Natural killer cell (primary cell): ENCODE results near the gene GJC1. TPM values are rescaled to one million over a fixed set of nuclear protein-coding genes. Genes with fewer than 3 reads are reported as not detected.

Experiments used
- ATAC-seq, 3 donors: fragments of 150-1000 bp in 2 of 3; fragments of 200-7000 bp in 1 of 3; cut with Tn5 transposase; 1 replicate in 1 of 3; 2 replicates in 2 of 3; pipeline ENCODE4 v1.10.0; 2021; ENCODE audit warnings: mild to moderate bottlenecking in 2 of 3, moderate library complexity in 2 of 3
- DNase-seq, 2 donors: peaks; one replicate each; pipeline versions ENCODE4 v3.0.0 to v3.0.0-alpha.2; 2013 to 2021; ENCODE audit warnings: mixed read lengths in 1 of 2
- H3K27ac ChIP-seq: one replicate; pipeline ENCODE4 v1.5.1; 2013; ENCODE audit warnings: mild to moderate bottlenecking, low read length
- H3K27me3 ChIP-seq: one replicate; pipeline ENCODE4 v1.6.1; 2013; ENCODE audit warnings: low read length; ENCODE audit not compliant: control insufficient read depth, insufficient read depth
- H3K36me3 ChIP-seq: one replicate; pipeline ENCODE4 v1.6.1; 2013; ENCODE audit warnings: low read length; ENCODE audit not compliant: control insufficient read depth, insufficient read depth
- H3K4me1 ChIP-seq: one replicate; pipeline ENCODE4 v1.6.1; 2013; ENCODE audit warnings: low read length; ENCODE audit not compliant: control insufficient read depth, insufficient read depth
- H3K4me3 ChIP-seq: one replicate; pipeline ENCODE4 v1.5.1; 2013; ENCODE audit warnings: low read length
- H3K9me3 ChIP-seq: one replicate; pipeline ENCODE4 v1.6.1; 2013; ENCODE audit warnings: low read length; ENCODE audit not compliant: control insufficient read depth, insufficient read depth
- H3K27ac Mint-ChIP-seq, 2 donors: one replicate each; pipeline ENCODE4 v1.8.0; 2022; ENCODE audit warnings: mild to moderate bottlenecking in 2 of 2, mixed read lengths in 2 of 2, moderate library complexity in 1 of 2
- H3K27me3 Mint-ChIP-seq, 2 donors: one replicate each; pipeline ENCODE4 v1.8.0; 2022; ENCODE audit warnings: low read depth in 2 of 2, mixed read lengths in 2 of 2
- H3K36me3 Mint-ChIP-seq: one replicate; pipeline ENCODE4 v1.8.0; 2022; ENCODE audit warnings: mixed read lengths
- H3K4me1 Mint-ChIP-seq, 2 donors: one replicate each; pipeline ENCODE4 v1.8.0; 2022; ENCODE audit warnings: mixed read lengths in 2 of 2
- H3K4me3 Mint-ChIP-seq: one replicate; pipeline ENCODE4 v1.8.0; 2022; ENCODE audit warnings: mild to moderate bottlenecking, moderate library complexity, mixed read lengths
- H3K9me3 Mint-ChIP-seq, 2 donors: one replicate each; pipeline ENCODE4 v1.8.0; 2022; ENCODE audit warnings: mixed read lengths in 2 of 2
- WGBS: methylation state at CpG from one replicate; pipeline ENCODE4 v1.1.7; 2013; ENCODE audit warnings: missing lambda C conversion rate; ENCODE audit not compliant: insufficient coverage; 5-methylcytosine and 5-hydroxymethylcytosine counted together
- intact Hi-C: fragments of 100-400 bp; cut with micrococcal nuclease; formaldehyde crosslinking; loops from one replicate; pipeline ENCODE4 v1.14.2; 2022
- total RNA-seq, 4 donors: library from RNA; stranded (reverse); fragments of 120-200 nt in 1 of 4; gene quantifications; one replicate each; pipeline versions ENCODE4 v1.2.3 to v1.2.4, GENCODE V29; 2013 to 2022
- TF ChIP-seq, protein P1 (sequence below): fragments of 200-600 bp; IDR thresholded peaks from one replicate; pipeline ENCODE4 v1.8.0; 2022; ENCODE audit warnings: antibody characterized with exemption

GJC1 gene
- total RNA-seq, 3 donors from 2014 or later (not counting 1 experiment from before 2014, with no cell fraction given): 0.16 TPM; not detected in 2

DNA sequence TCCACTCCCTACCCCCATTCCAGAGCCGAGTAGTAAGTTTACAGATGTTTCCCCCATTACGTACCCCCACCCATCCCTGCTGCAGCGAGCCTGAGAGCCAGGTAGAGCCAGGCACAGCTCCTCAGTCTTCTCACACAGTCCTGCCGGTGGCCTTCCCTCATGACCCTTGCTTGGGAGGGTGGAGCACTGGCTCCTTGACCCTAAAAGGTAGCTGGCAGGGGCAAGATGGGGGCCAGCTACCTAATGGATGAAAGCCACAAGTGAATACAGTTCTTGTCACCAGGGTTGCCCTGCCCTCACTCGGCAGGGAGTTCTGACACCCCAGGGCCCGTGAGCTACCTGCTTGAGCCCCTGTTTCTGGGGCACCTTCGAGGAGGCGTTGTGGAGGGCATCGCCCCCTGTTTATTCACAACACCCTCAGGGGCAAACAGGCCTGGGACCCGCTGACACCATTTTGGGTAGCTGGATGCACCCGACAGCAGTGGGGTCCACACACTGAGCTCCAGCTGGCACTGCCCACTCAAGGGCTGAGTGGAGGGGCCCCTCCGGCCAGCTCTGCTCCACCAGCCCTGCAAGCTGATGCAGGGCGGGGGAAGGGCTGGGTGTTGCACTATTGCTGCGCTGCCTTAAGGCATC lies 49.1 kb downstream of the GJC1 start:
- intact Hi-C loops: no loop called here
- no peak for DNase-seq

DNA sequence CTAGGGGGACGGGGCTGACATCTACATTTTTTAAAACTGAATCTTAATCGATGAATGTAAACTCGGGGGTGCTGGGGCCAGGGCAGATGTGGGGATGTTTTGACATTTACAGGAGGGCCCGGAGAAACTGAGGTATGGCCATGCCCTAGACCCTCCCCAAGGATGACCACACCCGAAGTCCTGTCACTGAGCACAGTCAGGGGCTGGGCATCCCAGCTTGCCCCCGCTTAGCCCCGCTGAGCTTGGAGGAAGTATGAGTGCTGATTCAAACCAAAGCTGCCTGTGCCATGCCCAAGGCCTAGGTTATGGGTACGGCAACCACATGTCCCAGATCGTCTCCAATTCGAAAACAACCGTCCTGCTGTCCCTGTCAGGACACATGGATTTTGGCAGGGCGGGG lies 49.9 kb downstream of the GJC1 start:
- Histone ChIP-seq H3K27ac (no peak overlapping the region), H3K27me3 (peaks cover 2% of the 10 kb centered on the region), H3K4me3 (no peak overlapping the region), H3K4me1 (peaks cover 22% of the 10 kb centered on the region), H3K9me3 (no peaks in the 10 kb centered on the region), H3K36me3 (no peaks in the 10 kb centered on the region)
- Mint-ChIP-seq H3K36me3 (no peaks in the 10 kb centered on the region), H3K27me3 (peaks cover 0 to 9% of the 10 kb centered on the region in 2 donors), H3K4me1 (peaks cover 0 to 22% of the 10 kb centered on the region in 2 donors), H3K27ac (no peak overlapping the region), H3K4me3 (no peak overlapping the region), H3K9me3 (no peaks in the 10 kb centered on the region)
- TF ChIP-seq, protein P1, sequence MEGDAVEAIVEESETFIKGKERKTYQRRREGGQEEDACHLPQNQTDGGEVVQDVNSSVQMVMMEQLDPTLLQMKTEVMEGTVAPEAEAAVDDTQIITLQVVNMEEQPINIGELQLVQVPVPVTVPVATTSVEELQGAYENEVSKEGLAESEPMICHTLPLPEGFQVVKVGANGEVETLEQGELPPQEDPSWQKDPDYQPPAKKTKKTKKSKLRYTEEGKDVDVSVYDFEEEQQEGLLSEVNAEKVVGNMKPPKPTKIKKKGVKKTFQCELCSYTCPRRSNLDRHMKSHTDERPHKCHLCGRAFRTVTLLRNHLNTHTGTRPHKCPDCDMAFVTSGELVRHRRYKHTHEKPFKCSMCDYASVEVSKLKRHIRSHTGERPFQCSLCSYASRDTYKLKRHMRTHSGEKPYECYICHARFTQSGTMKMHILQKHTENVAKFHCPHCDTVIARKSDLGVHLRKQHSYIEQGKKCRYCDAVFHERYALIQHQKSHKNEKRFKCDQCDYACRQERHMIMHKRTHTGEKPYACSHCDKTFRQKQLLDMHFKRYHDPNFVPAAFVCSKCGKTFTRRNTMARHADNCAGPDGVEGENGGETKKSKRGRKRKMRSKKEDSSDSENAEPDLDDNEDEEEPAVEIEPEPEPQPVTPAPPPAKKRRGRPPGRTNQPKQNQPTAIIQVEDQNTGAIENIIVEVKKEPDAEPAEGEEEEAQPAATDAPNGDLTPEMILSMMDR: no peak
- DNase-seq (no peak), ATAC-seq (no peak)
- 87% methylated on average over 10 of the region's 12 CpGs for WGBS
- intact Hi-C loops: no loop called here

More for the DNA sequence above, 49.1 kb downstream of the GJC1 start:
- peaks cover 0 to 14% of the 10 kb centered on the region in 2 donors for H3K4me1 Mint-ChIP-seq
- H3K4me3 Mint-ChIP-seq: no peak overlapping the region
- Histone ChIP-seq H3K4me3 (no peak overlapping the region), H3K27ac (no peak overlapping the region), H3K36me3 (no peaks in the 10 kb centered on the region), H3K9me3 (no peaks in the 10 kb centered on the region), H3K4me1 (peaks cover 16% of the 10 kb centered on the region), H3K27me3 (peaks cover 2% of the 10 kb centered on the region)
- H3K36me3 Mint-ChIP-seq: no peaks in the 10 kb centered on the region
- ATAC-seq: no peak
- WGBS: 90% methylated on average over 14 of the region's 14 CpGs
- H3K9me3 Mint-ChIP-seq: no peaks in the 10 kb centered on the region
- H3K27me3 Mint-ChIP-seq: peaks cover 0 to 9% of the 10 kb centered on the region in 2 donors
- H3K27ac Mint-ChIP-seq: no peak overlapping the region
- TF ChIP-seq, protein P1: no peak

DNA sequence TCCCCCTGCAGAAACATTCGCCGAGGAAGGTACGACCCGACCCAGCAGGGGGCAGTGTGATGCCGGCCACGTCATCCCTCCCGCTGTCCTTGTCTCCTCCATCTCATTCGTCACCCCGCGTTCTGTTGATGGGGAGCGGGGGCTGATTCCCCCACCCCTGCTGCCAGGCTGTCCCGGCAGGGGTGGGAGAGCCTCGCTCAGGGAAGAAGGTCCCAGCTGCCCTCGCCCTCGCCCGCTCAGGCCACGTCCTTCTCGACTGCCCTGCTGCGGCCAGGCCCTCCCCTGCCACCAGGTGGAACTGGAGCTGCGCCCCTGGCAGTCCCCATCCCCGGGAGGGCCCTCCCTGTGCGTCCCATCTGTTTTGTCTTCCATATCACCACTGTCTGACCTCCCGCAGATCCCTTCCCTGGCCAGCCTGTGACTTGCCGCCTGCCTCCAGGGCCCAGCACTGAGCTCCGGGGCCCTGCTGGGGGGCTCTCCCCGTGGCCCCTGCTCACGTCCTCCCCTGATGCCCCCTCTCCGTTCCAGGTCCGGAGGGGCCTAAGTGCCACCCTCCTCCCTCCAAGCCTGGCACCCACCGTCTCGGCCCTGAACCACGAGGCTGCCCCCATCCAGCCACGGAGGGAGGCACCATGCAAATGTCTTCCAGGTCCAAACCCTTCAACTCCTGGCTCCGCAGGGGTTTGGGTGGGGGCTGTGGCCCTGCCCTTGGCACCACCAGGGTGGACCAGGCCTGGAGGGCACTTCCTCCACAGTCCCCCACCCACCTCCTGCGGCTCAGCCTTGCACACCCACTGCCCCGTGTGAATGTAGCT lies 50.7 kb downstream of the GJC1 start:
- Histone ChIP-seq H3K4me3 (peak overlapping the region; percentile 9), H3K36me3 (no peaks in the 10 kb centered on the region), H3K27ac (no peak overlapping the region), H3K27me3 (peaks cover 2% of the 10 kb centered on the region), H3K4me1 (peaks cover 26% of the 10 kb centered on the region), H3K9me3 (no peaks in the 10 kb centered on the region)
- Mint-ChIP-seq H3K27me3 (peaks cover 0 to 9% of the 10 kb centered on the region in 2 donors), H3K36me3 (no peaks in the 10 kb centered on the region), H3K27ac (peak overlapping the region in 1 of 2 donors; percentile 68), H3K4me3 (peak overlapping the region; percentile 58), H3K9me3 (no peaks in the 10 kb centered on the region), H3K4me1 (peaks cover 0 to 27% of the 10 kb centered on the region in 2 donors)
- TF ChIP-seq, protein P1: peak; percentile 77
- 23% methylated on average over 36 of the region's 36 CpGs for WGBS
- peak; percentile 74 to 92 for DNase-seq
- peak; percentile 44 to 67 (median 51) for ATAC-seq
- intact Hi-C loops: loop anchor here (1.0 to 5.0 kb wide), 3 partner anchors 86 to 418 kb away; no protein-coding TSS in a partner anchor
